Neuronal stem cell (in vitro differentiated cells): ENCODE results near the gene ADM2.

ENCODE experiments used
- DNase-seq: peaks from one replicate; pipeline ENCODE4 v3.0.0-alpha.2; 2013; ENCODE audit warnings: low spot score
- H2AFZ ChIP-seq: one replicate; pipeline ENCODE4 v1.6.1; 2013; ENCODE audit warnings: mild to moderate bottlenecking, low read length, inconsistent platforms
- H2AK5ac ChIP-seq: 2 replicates; pipeline ENCODE4 v1.6.1; 2013; ENCODE audit warnings: low read depth, mild to moderate bottlenecking, inconsistent platforms, low read length, moderate library complexity, mixed read lengths
- H2BK120ac ChIP-seq: 2 replicates; pipeline ENCODE4 v1.6.1; 2013; ENCODE audit warnings: low read depth, mild to moderate bottlenecking, inconsistent platforms, low read length, moderate library complexity, mixed read lengths
- H2BK12ac ChIP-seq: one replicate; pipeline ENCODE4 v1.6.1; 2013; ENCODE audit warnings: low read length, inconsistent platforms
- H2BK15ac ChIP-seq: 2 replicates; pipeline ENCODE4 v1.6.1; 2013; ENCODE audit warnings: mild to moderate bottlenecking, low read length, inconsistent platforms, mixed read lengths
- H2BK5ac ChIP-seq: one replicate; pipeline ENCODE4 v1.6.1; 2013; ENCODE audit warnings: inconsistent platforms, mild to moderate bottlenecking, low read length, moderate library complexity
- H3K14ac ChIP-seq: one replicate; pipeline ENCODE4 v1.6.1; 2013; ENCODE audit warnings: low read length, inconsistent platforms
- H3K18ac ChIP-seq: 2 replicates; pipeline ENCODE4 v1.6.1; 2013; ENCODE audit warnings: low read length, inconsistent platforms
- H3K23ac ChIP-seq: 2 replicates; pipeline ENCODE4 v1.6.1; 2013; ENCODE audit warnings: low read depth, mild to moderate bottlenecking, mixed read lengths, low read length, inconsistent platforms; ENCODE audit not compliant: poor library complexity
- H3K27ac ChIP-seq: replicated peaks from 3 replicates; pipeline ENCODE4 v1.5.1; 2013; ENCODE audit warnings: low read length, inconsistent platforms
- H3K27me3 ChIP-seq, 3 experiments: 2 replicates each; pipeline ENCODE4 v1.6.1; 2013; ENCODE audit warnings: low read length in 3 of 3, mild to moderate bottlenecking in 2 of 3, inconsistent platforms in 1 of 3, low read depth in 1 of 3, mixed read lengths in 1 of 3, moderate library complexity in 1 of 3; ENCODE audit not compliant: control insufficient read depth in 3 of 3, insufficient read depth in 3 of 3
- H3K36me3 ChIP-seq, 2 donors: replicated peaks in 1 of 2; 2 replicates each; pipeline ENCODE4 v1.6.1; 2013; ENCODE audit warnings: low read length in 2 of 2; ENCODE audit not compliant: control insufficient read depth in 2 of 2, insufficient read depth in 2 of 2
- H3K4ac ChIP-seq: 2 replicates; pipeline ENCODE4 v1.6.1; 2013; ENCODE audit warnings: inconsistent platforms, mild to moderate bottlenecking, low read length, moderate library complexity
- H3K4me1 ChIP-seq, 2 donors: 1 replicate in 1 of 2; 2 replicates in 1 of 2; pipeline ENCODE4 v1.6.1; 2013; ENCODE audit warnings: low read length in 2 of 2, low read depth in 1 of 2; ENCODE audit not compliant: control insufficient read depth in 2 of 2, insufficient read depth in 1 of 2
- H3K4me2 ChIP-seq: one replicate; pipeline ENCODE4 v1.6.1; 2013; ENCODE audit warnings: mild to moderate bottlenecking, low read length, inconsistent platforms; ENCODE audit not compliant: insufficient read depth, poor library complexity, severe bottlenecking
- H3K4me3 ChIP-seq, 2 donors: 2 replicates each; pipeline ENCODE4 v1.5.1; 2013; ENCODE audit warnings: low read length in 2 of 2, mild to moderate bottlenecking in 2 of 2, inconsistent platforms in 1 of 2, moderate library complexity in 1 of 2
- H3K79me1 ChIP-seq: one replicate; pipeline ENCODE4 v1.6.1; 2013; ENCODE audit warnings: low read depth, mild to moderate bottlenecking, inconsistent platforms, low read length, moderate library complexity
- H3K9ac ChIP-seq: one replicate; pipeline ENCODE4 v1.6.1; 2013; ENCODE audit warnings: mild to moderate bottlenecking, low read depth, low read length, inconsistent platforms; ENCODE audit not compliant: poor library complexity
- H3K9me3 ChIP-seq, 2 donors: replicated peaks in 1 of 2; 2 replicates each; pipeline versions ENCODE3 to v1.6.1; 2013; ENCODE audit warnings: low read length in 2 of 2, mild to moderate bottlenecking in 2 of 2, inconsistent platforms in 1 of 2, low read depth in 1 of 2, mixed read lengths in 1 of 2, moderate library complexity in 1 of 2; ENCODE audit not compliant: control insufficient read depth in 2 of 2, insufficient read depth in 1 of 2
- H4K8ac ChIP-seq: one replicate; pipeline ENCODE4 v1.6.1; 2013; ENCODE audit warnings: low read depth, mild to moderate bottlenecking, inconsistent platforms, low read length, moderate library complexity
- H4K91ac ChIP-seq: one replicate; pipeline ENCODE4 v1.6.1; 2013; ENCODE audit warnings: low read length, low read depth, mild to moderate bottlenecking, inconsistent platforms; ENCODE audit not compliant: poor library complexity
- WGBS, 2 donors: extraction: QIAGEN DNeasy Blood & Tissue Kit; methylation state at CpG; one replicate each; pipeline ENCODE4 v1.1.7; 2013; ENCODE audit warnings: missing lambda C conversion rate in 2 of 2, mixed read lengths in 1 of 2; ENCODE audit not compliant: insufficient read length in 2 of 2, insufficient replicate concordance in 1 of 2; ENCODE audit errors: extremely low coverage in 2 of 2; 5-methylcytosine and 5-hydroxymethylcytosine counted together

Gene ADM2

GRCh38 chr22:50475652-50476002 lies 5.7 kb upstream of the ADM2 start:
- H3K18ac ChIP-seq: peak overlapping the region; percentile 97
- peak overlapping the region; percentile 98 for H2AK5ac ChIP-seq
- H3K9ac ChIP-seq: peak overlapping the region; percentile 86
- peak overlapping the region; percentile 73 for H3K4me2 ChIP-seq
- no peak for DNase-seq
- peak overlapping the region; percentile 10 for H2BK5ac ChIP-seq
- no peak overlapping the region for H4K8ac ChIP-seq
- H3K27ac ChIP-seq: no peak overlapping the region
- no peak overlapping the region for H4K91ac ChIP-seq
- peaks cover 2 to 4% of the 10 kb centered on the region in 2 donors for H3K9me3 ChIP-seq
- peaks cover 3 to 16% (median 10%) of the 10 kb centered on the region in 3 experiments for H3K27me3 ChIP-seq
- no CpG with 5 or more reads among the region's 6 CpGs for WGBS, 2 donors
- H2BK15ac ChIP-seq: peak overlapping the region; percentile 93
- H3K4me3 ChIP-seq: peak overlapping the region in 1 of 2 donors; percentile 80
- H3K4ac ChIP-seq: no peak overlapping the region
- peaks cover 36% of the 10 kb centered on the region for H3K79me1 ChIP-seq
- no peak overlapping the region for H2BK120ac ChIP-seq
- H2BK12ac ChIP-seq: peak overlapping the region; percentile 30
- H3K36me3 ChIP-seq: peaks cover 0 to 25% of the 10 kb centered on the region in 2 donors
- H2AFZ ChIP-seq: peak overlapping the region; percentile 97
- H3K14ac ChIP-seq: no peak overlapping the region
- peak overlapping the region; percentile 89 for H3K23ac ChIP-seq
- H3K4me1 ChIP-seq: peaks cover 10 to 11% of the 10 kb centered on the region in 2 donors

GRCh38 chr22:50476868-50477267 lies 4.5 kb upstream of the ADM2 start:
- DNase-seq: no peak

DNA sequence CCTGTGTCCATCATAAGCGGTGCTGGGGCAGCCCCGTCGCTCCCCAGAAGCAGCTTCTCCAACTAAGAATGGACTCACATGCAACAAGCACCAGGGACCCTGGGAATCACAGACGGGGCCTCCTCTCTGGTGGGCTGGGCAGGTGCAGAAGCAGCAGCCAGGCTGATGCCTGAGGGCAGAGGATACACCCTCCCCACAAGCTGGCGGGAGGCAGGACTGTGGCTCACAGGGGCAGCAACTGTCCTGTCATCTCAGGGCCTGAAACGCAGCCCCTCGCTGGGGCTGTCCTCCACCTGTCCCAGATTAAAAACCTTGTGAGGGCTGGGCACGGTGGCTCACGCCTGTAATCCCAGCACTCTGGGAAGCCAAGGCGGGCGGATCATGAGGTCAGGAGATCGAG lies 3.4 kb upstream of the ADM2 start:
- H3K4me3 ChIP-seq: no peak overlapping the region
- no peak overlapping the region for H3K4me2 ChIP-seq
- H2AFZ ChIP-seq: no peak overlapping the region
- peak overlapping the region; percentile 91 for H3K23ac ChIP-seq
- H3K9me3 ChIP-seq: peaks cover 2 to 4% of the 10 kb centered on the region in 2 donors
- no peak overlapping the region for H3K14ac ChIP-seq
- peak overlapping the region; percentile 58 for H2BK12ac ChIP-seq
- no peak overlapping the region for H4K8ac ChIP-seq
- no peak for DNase-seq
- peaks cover 0 to 7% of the 10 kb centered on the region in 2 donors for H3K36me3 ChIP-seq
- peak overlapping the region; percentile 37 for H2BK15ac ChIP-seq
- no peak overlapping the region for H2BK120ac ChIP-seq
- H3K4ac ChIP-seq: no peak overlapping the region
- H3K4me1 ChIP-seq: peaks cover 10 to 14% of the 10 kb centered on the region in 2 donors
- no peak overlapping the region for H4K91ac ChIP-seq
- H2BK5ac ChIP-seq: no peak overlapping the region
- peak overlapping the region; percentile 56 for H2AK5ac ChIP-seq
- H3K27ac ChIP-seq: no peak overlapping the region
- no CpG with 5 or more reads among the region's 12 CpGs for WGBS, 2 donors
- H3K79me1 ChIP-seq: peaks cover 16% of the 10 kb centered on the region
- H3K9ac ChIP-seq: no peak overlapping the region
- H3K18ac ChIP-seq: no peak overlapping the region
- H3K27me3 ChIP-seq: peaks cover 3 to 34% (median 16%) of the 10 kb centered on the region in 3 experiments

More at GRCh38 chr22:50476868-50477267, 4.5 kb upstream of the ADM2 start:
- H3K4ac ChIP-seq: no peak overlapping the region
- H2BK15ac ChIP-seq: peak overlapping the region; percentile 75
- no peak overlapping the region for H3K14ac ChIP-seq
- peaks cover 24% of the 10 kb centered on the region for H3K79me1 ChIP-seq
- H2BK120ac ChIP-seq: peak overlapping the region; percentile 2
- no peak overlapping the region for H2BK5ac ChIP-seq
- peaks cover 2 to 4% of the 10 kb centered on the region in 2 donors for H3K9me3 ChIP-seq
- no CpG with 5 or more reads among the region's 7 CpGs for WGBS, 2 donors
- peaks cover 3 to 23% (median 16%) of the 10 kb centered on the region in 3 experiments for H3K27me3 ChIP-seq
- H3K4me3 ChIP-seq: no peak overlapping the region
- no peak overlapping the region for H3K4me2 ChIP-seq
- H2BK12ac ChIP-seq: no peak overlapping the region
- H3K4me1 ChIP-seq: peaks cover 10 to 12% of the 10 kb centered on the region in 2 donors
- peak overlapping the region; percentile 74 for H2AK5ac ChIP-seq
- peak overlapping the region; percentile 25 for H2AFZ ChIP-seq
- H3K18ac ChIP-seq: no peak overlapping the region
- H4K91ac ChIP-seq: no peak overlapping the region
- H4K8ac ChIP-seq: no peak overlapping the region
- peaks cover 0 to 17% of the 10 kb centered on the region in 2 donors for H3K36me3 ChIP-seq
- H3K23ac ChIP-seq: peak overlapping the region; percentile 43
- no peak overlapping the region for H3K27ac ChIP-seq
- H3K9ac ChIP-seq: no peak overlapping the region

DNA sequence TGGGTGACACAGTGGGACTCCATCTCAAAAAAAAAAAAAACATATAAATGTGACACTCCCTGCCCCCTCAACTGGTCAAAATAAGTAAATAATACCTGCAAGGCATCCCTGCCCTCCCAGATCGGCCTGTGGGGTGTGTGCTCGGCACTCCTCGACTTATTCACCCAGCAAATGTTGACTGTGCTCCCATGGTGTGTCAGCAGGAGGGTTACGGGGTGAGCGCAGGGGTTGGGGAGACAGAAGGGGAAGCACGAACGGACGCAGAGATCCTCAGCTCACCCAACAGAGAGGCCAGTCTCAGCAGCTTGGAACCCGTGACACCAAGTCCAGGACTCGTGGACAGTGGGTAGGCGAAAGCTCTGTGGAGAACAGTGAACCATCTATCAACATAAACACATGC lies 1.6 kb upstream of the ADM2 start:
- no peak overlapping the region for H2BK12ac ChIP-seq
- no peak overlapping the region for H3K4me2 ChIP-seq
- H3K4me3 ChIP-seq: no peak overlapping the region
- H4K8ac ChIP-seq: no peak overlapping the region
- no peak overlapping the region for H2AK5ac ChIP-seq
- DNase-seq: no peak
- no peak overlapping the region for H3K18ac ChIP-seq
- H3K4ac ChIP-seq: no peak overlapping the region
- H2BK15ac ChIP-seq: no peak overlapping the region
- no peak overlapping the region for H3K9ac ChIP-seq
- no peak overlapping the region for H4K91ac ChIP-seq
- no CpG with 5 or more reads among the region's 11 CpGs for WGBS, 2 donors
- H3K27me3 ChIP-seq: peaks cover 3 to 50% (median 16%) of the 10 kb centered on the region in 3 experiments
- peak overlapping the region; percentile 89 for H3K14ac ChIP-seq
- H2BK5ac ChIP-seq: no peak overlapping the region
- peaks cover 4% of the 10 kb centered on the region for H3K79me1 ChIP-seq
- no peaks in the 10 kb centered on the region for H3K36me3 ChIP-seq
- no peak overlapping the region for H3K23ac ChIP-seq
- H2BK120ac ChIP-seq: no peak overlapping the region
- peaks cover 2 to 4% of the 10 kb centered on the region in 2 donors for H3K9me3 ChIP-seq
- H2AFZ ChIP-seq: no peak overlapping the region
- H3K4me1 ChIP-seq: peaks cover 4 to 6% of the 10 kb centered on the region in 2 donors
- no peak overlapping the region for H3K27ac ChIP-seq
